H1 (cell line): ENCODE results near the gene MAFB. TPM values are rescaled to one million over a fixed set of nuclear protein-coding genes. Genes with fewer than 3 reads are reported as not detected.

Source experiments
- CTCF ChIA-PET: fragments of 300-600 bp; sonication (Branson Sonifier 250); formaldehyde crosslinking; loops from one replicate; lab custom pipeline; 2021; ENCODE audit not compliant: partially characterized antibody; lab: Charles Lee
- POLR2A ChIA-PET: fragments of 300-600 bp; sonication (Branson Sonifier 250); formaldehyde crosslinking; loops from one replicate; lab custom pipeline; 2021; ENCODE audit warnings: inconsistent platforms; ENCODE audit not compliant: partially characterized antibody; lab: Charles Lee
- DNase-seq, 2 experiments: peaks; one replicate each; pipeline versions ENCODE4 v3.0.0 to v3.0.0-alpha.2; 2010 to 2022; ENCODE audit warnings: low spot score in 2 of 2, low read depth in 1 of 2, mixed read lengths in 1 of 2
- FAIRE-seq: peaks from 2 replicates; lab custom pipeline; 2011; peaks lifted over from hg19 to GRCh38; lab: Jason Lieb, UNC
- H2AFZ ChIP-seq: 2 replicates; pipeline ENCODE4 v1.8.1; 2012; ENCODE audit warnings: low read length, inconsistent platforms
- H2AK5ac ChIP-seq: 2 replicates; pipeline ENCODE4 v1.6.1; 2013; ENCODE audit warnings: low read depth, low read length
- H2BK120ac ChIP-seq: replicated peaks from 2 replicates; pipeline ENCODE3; 2013; ENCODE audit warnings: low read depth, low read length, inconsistent platforms
- H2BK12ac ChIP-seq: 2 replicates; pipeline ENCODE4 v1.6.1; 2013; ENCODE audit warnings: low read depth, low read length
- H2BK15ac ChIP-seq: 2 replicates; pipeline ENCODE4 v1.6.1; 2013; ENCODE audit warnings: low read length
- H2BK20ac ChIP-seq: 2 replicates; pipeline ENCODE4 v1.6.1; 2013; ENCODE audit warnings: low read length
- H2BK5ac ChIP-seq: 2 replicates; pipeline ENCODE4 v1.6.1; 2013; ENCODE audit warnings: low read depth, low read length
- H3K14ac ChIP-seq: 2 replicates; pipeline ENCODE4 v1.6.1; 2013; ENCODE audit warnings: inconsistent platforms; ENCODE audit not compliant: insufficient read length
- H3K18ac ChIP-seq: 2 replicates; pipeline ENCODE4 v1.6.1; 2013; ENCODE audit warnings: low read length; ENCODE audit errors: extremely low read depth
- H3K23ac ChIP-seq: 2 replicates; pipeline ENCODE4 v1.6.1; 2013; ENCODE audit warnings: inconsistent platforms; ENCODE audit not compliant: insufficient read length
- H3K23me2 ChIP-seq: 2 replicates; pipeline ENCODE4 v1.6.1; 2013; ENCODE audit warnings: low read depth, low read length
- H3K27ac ChIP-seq: 2 replicates; pipeline ENCODE4 v1.6.1; 2011; ENCODE audit warnings: low read depth, low read length, inconsistent platforms
- H3K27me3 ChIP-seq, 4 experiments: replicated peaks in 1 of 4; 1 replicate in 1 of 4; 2 replicates in 3 of 4; pipeline versions ENCODE4 v1.6.1 to v1.8.1; 2011 to 2013; ENCODE audit warnings: low read length in 3 of 4, mild to moderate bottlenecking in 3 of 4, inconsistent platforms in 2 of 4, mixed read lengths in 2 of 4, moderate library complexity in 1 of 4; ENCODE audit not compliant: control insufficient read depth in 3 of 4, insufficient read depth in 3 of 4; ENCODE audit errors: extremely low read depth in 1 of 4
- H3K36me3 ChIP-seq, 4 experiments: 2 replicates each; pipeline versions ENCODE4 v1.6.1 to v1.8.1; 2011 to 2013; ENCODE audit warnings: mild to moderate bottlenecking in 4 of 4, low read length in 3 of 4, moderate library complexity in 2 of 4, control low read depth in 1 of 4, inconsistent platforms in 1 of 4; ENCODE audit not compliant: insufficient read depth in 4 of 4, control insufficient read depth in 2 of 4
- H3K4ac ChIP-seq: replicated peaks from 2 replicates; pipeline ENCODE3; 2013; ENCODE audit warnings: low read length, low read depth, mixed read lengths, inconsistent platforms; ENCODE audit not compliant: insufficient read length
- H3K4me1 ChIP-seq, 4 experiments: replicated peaks in 1 of 4; 1 replicate in 1 of 4; 2 replicates in 3 of 4; pipeline versions ENCODE4 v1.6.1 to v1.8.1; 2011 to 2013; ENCODE audit warnings: low read length in 3 of 4, inconsistent platforms in 2 of 4, mixed read lengths in 1 of 4; ENCODE audit not compliant: insufficient read depth in 4 of 4, control insufficient read depth in 3 of 4
- H3K4me2 ChIP-seq, 2 experiments: 2 replicates each; pipeline versions ENCODE4 v1.6.1 to v1.8.1; 2011 to 2013; ENCODE audit warnings: low read depth in 2 of 2, low read length in 2 of 2, control low read depth in 1 of 2, inconsistent platforms in 1 of 2, mild to moderate bottlenecking in 1 of 2; ENCODE audit not compliant: insufficient read depth in 1 of 2
- H3K4me3 ChIP-seq, 4 experiments: fragments of 200-600, 300-600 bp in 1 of 4; sonication (generic), shearing (Covaris generic), sonication (Bioruptor Twin) in 1 of 4; 2 replicates each; pipeline versions ENCODE4 v1.5.1 to v1.8.1; 2011 to 2016; ENCODE audit warnings: low read length in 4 of 4, low read depth in 3 of 4, control low read depth in 2 of 4, inconsistent platforms in 2 of 4, mild to moderate bottlenecking in 2 of 4, mixed read lengths in 1 of 4, moderate library complexity in 1 of 4; ENCODE audit not compliant: insufficient read depth in 2 of 4; ENCODE audit errors: extremely low read depth in 1 of 4
- H3K56ac ChIP-seq: replicated peaks from 2 replicates; pipeline ENCODE3; 2013; ENCODE audit warnings: low read depth, mild to moderate bottlenecking, mixed read lengths, low read length, inconsistent platforms; ENCODE audit not compliant: insufficient read length
- H3K79me1 ChIP-seq: 2 replicates; pipeline ENCODE4 v1.6.1; 2013; ENCODE audit warnings: low read depth, low read length, control low read depth
- H3K79me2 ChIP-seq, 2 experiments: 2 replicates each; pipeline versions ENCODE4 v1.6.1 to v1.8.1; 2012 to 2013; ENCODE audit warnings: low read length in 2 of 2, mild to moderate bottlenecking in 2 of 2, inconsistent platforms in 1 of 2; ENCODE audit not compliant: insufficient read depth in 2 of 2, control insufficient read depth in 1 of 2
- H3K9ac ChIP-seq, 4 experiments: replicated peaks in 1 of 4; 1 replicate in 1 of 4; 2 replicates in 3 of 4; pipeline versions ENCODE4 v1.6.1 to v1.8.1; 2011 to 2013; ENCODE audit warnings: low read depth in 3 of 4, low read length in 3 of 4, control low read depth in 2 of 4, mild to moderate bottlenecking in 2 of 4, moderate library complexity in 2 of 4, inconsistent platforms in 1 of 4; ENCODE audit errors: extremely low read depth in 1 of 4
- H3K9me3 ChIP-seq, 2 experiments: 2 replicates each; pipeline versions ENCODE4 v1.6.1 to v1.8.1; 2012 to 2013; ENCODE audit warnings: mild to moderate bottlenecking in 2 of 2, moderate library complexity in 2 of 2, control low read depth in 1 of 2, inconsistent platforms in 1 of 2, low read depth in 1 of 2, low read length in 1 of 2, mixed read lengths in 1 of 2; ENCODE audit not compliant: insufficient read depth in 2 of 2
- H4K20me1 ChIP-seq, 2 experiments: replicated peaks in 1 of 2; 2 replicates each; pipeline versions ENCODE3 to v1.8.1; 2011 to 2013; ENCODE audit warnings: inconsistent platforms in 2 of 2, low read length in 2 of 2, mild to moderate bottlenecking in 1 of 2; ENCODE audit not compliant: insufficient read depth in 2 of 2, control insufficient read depth in 1 of 2
- H4K5ac ChIP-seq: 2 replicates; pipeline ENCODE4 v1.6.1; 2013; ENCODE audit warnings: low read length, low read depth, mixed read lengths, inconsistent platforms; ENCODE audit not compliant: insufficient read length
- H4K8ac ChIP-seq: 2 replicates; pipeline ENCODE4 v1.8.0; 2013; ENCODE audit warnings: mild to moderate bottlenecking, moderate library complexity, low read length, inconsistent platforms; ENCODE audit not compliant: insufficient read depth; ENCODE audit errors: extremely low read depth
- H4K91ac ChIP-seq: replicated peaks from 2 replicates; pipeline ENCODE3; 2013; ENCODE audit warnings: low read length, mixed read lengths, inconsistent platforms; ENCODE audit not compliant: insufficient read length
- CEBPB ChIP-seq: IDR thresholded peaks from 2 replicates; pipeline ENCODE4 v1.6.1; 2012; ENCODE audit warnings: low read depth, low read length
- POLR2A ChIP-seq, 2 experiments: IDR thresholded peaks; 1 replicate in 1 of 2; 2 replicates in 1 of 2; pipeline ENCODE4 v1.6.1; 2011; ENCODE audit warnings: low read depth in 2 of 2, low read length in 2 of 2, mild to moderate bottlenecking in 2 of 2; ENCODE audit errors: control extremely low read depth in 1 of 2
- WGBS, 2 experiments: shearing (Covaris generic) in 1 of 2; methylation state at CpG; one replicate each; pipeline versions ENCODE4 v1.1.6 to v1.1.7; 2013 to 2015; ENCODE audit warnings: low lambda C conversion rate in 2 of 2, mixed read lengths in 2 of 2, inconsistent platforms in 1 of 2, low coverage in 1 of 2, missing lambda C conversion rate in 1 of 2; ENCODE audit not compliant: insufficient replicate concordance in 2 of 2, insufficient coverage in 1 of 2, insufficient read length in 1 of 2; ENCODE audit errors: extremely low coverage in 1 of 2, missing lambda C conversion rate in 1 of 2; 5-methylcytosine and 5-hydroxymethylcytosine counted together
- polyA plus RNA-seq, 7 experiments: library from polyadenylated mRNA; depleted of rRNA in 3 of 7; stranded (reverse) in 5 of 7; unstranded in 2 of 7; fragments of >200 nt in 5 of 7; fragments of 200-250 nt in 2 of 7; gene quantifications; 1 replicate in 5 of 7; 2 replicates in 1 of 7; 4 replicates in 1 of 7; pipeline versions ENCODE4 v1.2.1 to v1.2.3, GENCODE V29; 2011 to 2013; ENCODE audit warnings: missing spikeins in 2 of 7, mixed read lengths in 2 of 7
- total RNA-seq: library from RNA; stranded (reverse); fragmentation: NEBNext Ultra II Directional; extraction: Animal tissue kit (Norgen Biotek cat#: 25700); gene quantifications from 2 replicates; pipeline ENCODE4 v1.2.1, GENCODE V29; 2021

The MAFB gene
- total and polyA plus RNA-seq, 2 of the 8 experiments (the other 6 are each of a cell fraction or from before 2014, with no cell fraction given) = 0.83 to 1.8 TPM

DNA sequence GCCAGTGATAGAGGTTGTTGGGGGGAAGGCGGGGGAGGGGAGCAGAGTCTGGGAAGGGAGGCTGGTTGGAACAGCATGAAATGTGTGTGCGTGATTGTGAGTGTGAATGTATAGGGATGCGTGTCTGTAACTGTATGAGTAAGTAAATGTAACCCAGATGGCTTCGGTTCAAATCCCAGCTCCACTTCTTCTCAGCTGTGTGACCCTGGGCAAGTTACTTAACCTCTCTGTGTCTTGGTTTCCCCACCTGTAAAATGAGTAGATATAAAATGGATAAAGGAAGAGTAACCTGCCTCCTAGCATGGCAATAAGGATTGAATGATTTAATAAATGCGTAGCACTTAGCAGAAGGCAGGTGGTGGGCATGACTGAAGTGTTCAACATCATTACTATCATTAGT, 24.1 kb downstream of the MAFB start:
- H4K8ac ChIP-seq = no peak overlapping the region
- no peak overlapping the region for H3K18ac ChIP-seq
- H3K79me2 ChIP-seq = no peaks in the 10 kb centered on the region; a peak in 1 of 4 replicates
- no peak overlapping the region for H2BK12ac ChIP-seq
- H2BK20ac ChIP-seq = no peak overlapping the region
- H3K4me3 ChIP-seq = no peak overlapping the region
- ChIA-PET CTCF (interaction anchor here (1.7 kb wide), 1 partner anchor 16 kb away, joined by 4 read pairs; no protein-coding TSS in a partner anchor), POLR2A (interaction anchor here (0.6 to 0.9 kb wide), 3 partner anchors 17 to 1474 kb away, joined by 3 read pairs; partner anchors contain the start of gene MAFB)
- no peaks in the 10 kb centered on the region for H3K79me1 ChIP-seq
- H4K91ac ChIP-seq = no peak overlapping the region
- FAIRE-seq (no peak), DNase-seq (no peak)
- peaks cover 5% of the 10 kb centered on the region; the same call in 1 of the 2 replicates for H3K23me2 ChIP-seq
- 98 to 100% methylated on average over 2 to 5 of the region's 5 CpGs for WGBS, 2 experiments
- no peak overlapping the region for H3K56ac ChIP-seq
- no peaks in the 10 kb centered on the region; a peak in 1 of 7 replicates for H3K4me1 ChIP-seq
- no peak overlapping the region for H3K4me2 ChIP-seq
- no peak overlapping the region for H2AK5ac ChIP-seq
- no peak overlapping the region for H2BK5ac ChIP-seq
- H2BK120ac ChIP-seq = no peak overlapping the region
- H3K27ac ChIP-seq = no peak overlapping the region
- no peak overlapping the region for H2BK15ac ChIP-seq
- no peak overlapping the region for H3K23ac ChIP-seq
- no peak overlapping the region for H3K4ac ChIP-seq
- H3K9me3 ChIP-seq = no peaks in the 10 kb centered on the region
- peaks cover 0 to 2% of the 10 kb centered on the region in 2 experiments for H4K20me1 ChIP-seq
- H3K9ac ChIP-seq = no peak overlapping the region
- no peaks in the 10 kb centered on the region for H3K36me3 ChIP-seq
- H3K27me3 ChIP-seq = no peaks in the 10 kb centered on the region; a peak in 1 of 7 replicates
- H2AFZ ChIP-seq = no peak overlapping the region
- no peak overlapping the region for H4K5ac ChIP-seq
- no peak overlapping the region for H3K14ac ChIP-seq
- TF ChIP-seq POLR2A (IDR thresholded peaks at IDR 0.05; ENCODE audit: control extremely low read depth in 1 of 2, low read depth in 2 of 2, low read length in 2 of 2) (no peak), CEBPB (no peak)
